GM12878 (cell line): ENCODE data around the gene NFATC1.

Experiments
- BRCA1 ChIP-seq: IDR thresholded peaks from 2 replicates; pipeline ENCODE4 v1.6.1; 2011; ENCODE audit warnings: low read depth, low read length, improper control_type of control experiment
- EZH2 ChIP-seq: IDR thresholded peaks from 2 replicates; pipeline ENCODE4 v1.6.1; 2012; ENCODE audit warnings: low read depth, mild to moderate bottlenecking, control low read depth, inconsistent platforms, low read length, borderline replicate concordance; ENCODE audit not compliant: control insufficient read depth
- HCFC1 ChIP-seq: fragments of 150-350 bp; IDR thresholded peaks from 2 replicates; pipeline ENCODE4 v1.6.1; 2014; ENCODE audit warnings: low read length
- JUND ChIP-seq: IDR thresholded peaks from 2 replicates; pipeline ENCODE4 v1.6.1; 2012; ENCODE audit warnings: low read depth, mild to moderate bottlenecking, low read length, improper control_type of control experiment, moderate library complexity
- SMAD1 ChIP-seq: fragments of 450-650 bp; IDR thresholded peaks from 2 replicates; pipeline ENCODE4 v1.6.1; 2018; ENCODE audit warnings: mild to moderate bottlenecking, low read depth; ENCODE audit not compliant: partially characterized antibody
- TAF1 ChIP-seq: IDR thresholded peaks from 2 replicates; pipeline ENCODE4 v1.6.1; 2011; ENCODE audit warnings: mild to moderate bottlenecking, low read depth, low read length, borderline replicate concordance
- TF ChIP-seq, protein P1 (sequence below): IDR thresholded peaks from 2 replicates; pipeline ENCODE4 v1.6.1; 2011; ENCODE audit warnings: borderline replicate concordance, low read depth, mild to moderate bottlenecking, moderate library complexity, low read length; ENCODE audit not compliant: insufficient read depth, poor library complexity, severe bottlenecking

DNA sequence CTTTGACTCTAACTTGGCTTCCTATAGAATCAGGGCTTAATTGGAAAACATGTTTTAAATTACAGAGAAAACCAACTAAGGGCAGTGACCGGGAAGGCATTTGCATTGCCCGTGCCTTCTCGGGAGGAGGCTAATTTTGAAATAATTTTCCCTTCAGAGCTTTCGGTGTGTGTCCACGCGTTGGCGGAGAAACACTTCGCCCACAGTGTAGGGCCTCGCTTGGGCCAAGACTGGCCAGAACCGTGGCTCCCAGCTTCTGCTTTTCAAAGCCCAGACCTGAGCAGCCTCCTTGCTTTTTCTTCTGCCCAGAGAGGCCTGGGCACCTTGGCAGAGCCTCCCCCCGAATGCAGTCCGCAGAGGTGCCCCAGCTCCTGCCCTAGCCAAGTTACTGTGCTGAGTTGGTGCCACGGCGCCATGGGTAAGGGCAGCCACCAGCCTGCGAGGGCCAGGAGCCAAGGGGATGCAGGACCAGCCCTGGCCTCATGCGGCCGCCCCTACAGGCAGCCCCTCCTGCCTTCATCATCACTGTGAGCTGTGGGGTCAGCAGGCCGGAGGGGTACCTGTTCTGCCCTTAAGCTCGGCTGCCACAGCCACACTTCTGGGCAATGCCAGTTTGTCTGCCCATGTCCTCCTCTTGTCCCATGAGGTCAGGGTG, 57.4 kb downstream of the NFATC1 start:
- TF ChIP-seq HCFC1 (no peak), JUND (no peak), TAF1 (no peak), SMAD1 (no peak), BRCA1 (no peak), EZH2 (no peak)
- TF ChIP-seq, protein P1, sequence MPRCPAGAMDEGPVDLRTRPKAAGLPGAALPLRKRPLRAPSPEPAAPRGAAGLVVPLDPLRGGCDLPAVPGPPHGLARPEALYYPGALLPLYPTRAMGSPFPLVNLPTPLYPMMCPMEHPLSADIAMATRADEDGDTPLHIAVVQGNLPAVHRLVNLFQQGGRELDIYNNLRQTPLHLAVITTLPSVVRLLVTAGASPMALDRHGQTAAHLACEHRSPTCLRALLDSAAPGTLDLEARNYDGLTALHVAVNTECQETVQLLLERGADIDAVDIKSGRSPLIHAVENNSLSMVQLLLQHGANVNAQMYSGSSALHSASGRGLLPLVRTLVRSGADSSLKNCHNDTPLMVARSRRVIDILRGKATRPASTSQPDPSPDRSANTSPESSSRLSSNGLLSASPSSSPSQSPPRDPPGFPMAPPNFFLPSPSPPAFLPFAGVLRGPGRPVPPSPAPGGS, result no peak
